Stimulated activated CD8-positive, alpha-beta memory T cell treated with anti-CD3 and anti-CD28 coated beads, Interleukin-4, amount 100 ng/mL, for 48 hours (primary cell): ENCODE results near the gene NUAK1.
A peak's percentile ranks its signal among the peaks of the same experiment; 100 is the strongest.

Source experiments
- DNase-seq: peaks from one replicate; pipeline ENCODE4 v3.0.0-alpha.2; 2020

NUAK1 gene

GRCh38 chr12:106128585-106129328, 10.0 kb downstream of the NUAK1 start:
- DNase-seq: no peak

- DNase-seq: no peak
Measured at GRCh38 chr12:106127338-106128126, 11.2 kb downstream of the NUAK1 start.

GRCh38 chr12:106126441-106127337, 12.1 kb downstream of the NUAK1 start:
- DNase-seq: no peak

GRCh38 chr12:106125351-106126095, 13.2 kb downstream of the NUAK1 start:
- DNase-seq: no peak

- no peak for DNase-seq
Measured at GRCh38 chr12:106123551-106124081, 15.1 kb downstream of the NUAK1 start.

- no peak for DNase-seq
Measured at GRCh38 chr12:106123110-106123509, 15.6 kb downstream of the NUAK1 start.

GRCh38 chr12:106122004-106122403, 16.8 kb downstream of the NUAK1 start:
- DNase-seq: no peak

- no peak for DNase-seq
Measured at GRCh38 chr12:106120519-106121105, 18.1 kb downstream of the NUAK1 start.

- no peak for DNase-seq
Measured at GRCh38 chr12:106119301-106119700, 19.5 kb downstream of the NUAK1 start.

- DNase-seq: no peak
Measured at GRCh38 chr12:106118381-106119130, 20.2 kb downstream of the NUAK1 start.

GRCh38 chr12:106115440-106115839, 23.3 kb downstream of the NUAK1 start:
- no peak for DNase-seq

- DNase-seq: no peak
Measured at GRCh38 chr12:106114447-106115068, 24.2 kb downstream of the NUAK1 start.

GRCh38 chr12:106113824-106114446, 24.8 kb downstream of the NUAK1 start:
- DNase-seq: no peak

- no peak for DNase-seq
Measured at GRCh38 chr12:106113446-106113823, 25.3 kb downstream of the NUAK1 start.

- peak; percentile 29 for DNase-seq
Measured at GRCh38 chr12:106113042-106113441, 25.7 kb downstream of the NUAK1 start.

- no peak for DNase-seq
Measured at GRCh38 chr12:106112145-106112821, 26.5 kb downstream of the NUAK1 start.

- DNase-seq: no peak
Measured at GRCh38 chr12:106110626-106111300, 28.0 kb downstream of the NUAK1 start.

- no peak for DNase-seq
Measured at GRCh38 chr12:106109168-106109910, 29.4 kb downstream of the NUAK1 start.
